HG03097 (cell line): ENCODE data around the gene MMS19.
"Not testable (repeated sequence)": the region's sequence is repeated elsewhere in the genome, so short reads cannot be mapped to it uniquely, and the experiment has no call there.

ENCODE experiments used
- ATAC-seq: cut with Tn5 transposase; IDR thresholded peaks from one replicate; pipeline ENCODE4 v1.9.1; 2021; ENCODE audit not compliant: unreplicated experiment, low FRiP score

The MMS19 gene

DNA sequence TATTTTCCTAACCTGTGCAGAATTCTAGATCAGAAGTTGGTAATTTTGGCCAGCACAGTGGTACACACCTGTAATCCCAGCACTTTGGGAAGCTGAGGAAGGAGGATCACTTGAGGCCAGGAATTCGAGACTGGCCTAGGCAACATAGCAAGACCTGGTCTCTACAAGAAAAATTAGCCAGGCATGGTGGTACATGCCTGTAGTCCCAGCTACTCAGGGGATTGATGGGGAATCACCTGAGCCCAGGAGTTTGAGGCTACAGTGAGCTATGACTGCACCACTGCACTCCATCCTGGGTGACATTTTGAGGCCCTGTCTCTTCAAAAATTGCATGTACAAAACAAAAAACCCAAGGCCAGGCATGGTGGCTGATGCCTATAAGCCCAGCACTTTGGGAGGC, 63.7 kb downstream of the MMS19 start:
- ATAC-seq, result no peak

DNA sequence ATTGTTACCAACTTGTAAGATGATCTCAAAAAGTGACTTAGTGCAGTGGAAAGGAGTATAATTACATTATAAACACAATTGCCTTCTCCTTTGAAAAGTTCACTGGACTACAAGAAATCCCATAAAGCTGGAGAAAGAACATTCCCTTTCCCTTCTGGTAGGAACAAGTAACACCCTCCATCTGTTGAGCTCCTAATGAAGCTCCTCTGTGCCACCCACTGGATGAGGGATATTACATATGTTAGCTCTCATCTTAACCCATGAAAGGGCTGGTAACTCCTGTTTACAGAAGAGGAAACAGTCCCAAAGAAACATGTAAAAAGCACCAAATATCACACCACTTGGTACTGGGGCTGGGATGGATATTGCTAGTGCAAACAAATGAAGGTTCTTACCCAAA, 64.2 kb downstream of the MMS19 start:
- no peak for ATAC-seq

DNA sequence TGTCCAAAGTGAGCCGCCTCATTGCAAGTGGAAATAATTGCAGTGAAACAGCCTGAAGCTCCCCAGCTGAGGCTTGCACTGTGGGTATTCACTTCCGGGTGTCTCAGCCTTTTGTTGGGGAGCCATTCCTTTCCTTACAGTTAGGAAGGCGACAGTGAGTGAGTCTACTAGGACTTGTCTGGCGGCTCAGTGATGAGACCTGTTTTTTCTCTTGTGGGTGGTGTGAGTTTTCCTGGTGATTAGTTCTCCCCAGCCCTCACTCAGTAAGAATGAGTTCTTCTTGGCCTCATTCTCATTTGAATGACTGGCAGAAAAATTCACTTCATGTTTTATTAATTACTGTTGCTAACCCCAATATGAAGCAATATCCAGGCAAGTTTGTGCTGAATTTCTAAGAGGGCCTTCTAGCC, 69.6 kb downstream of the MMS19 start:
- ATAC-seq, result no peak

DNA sequence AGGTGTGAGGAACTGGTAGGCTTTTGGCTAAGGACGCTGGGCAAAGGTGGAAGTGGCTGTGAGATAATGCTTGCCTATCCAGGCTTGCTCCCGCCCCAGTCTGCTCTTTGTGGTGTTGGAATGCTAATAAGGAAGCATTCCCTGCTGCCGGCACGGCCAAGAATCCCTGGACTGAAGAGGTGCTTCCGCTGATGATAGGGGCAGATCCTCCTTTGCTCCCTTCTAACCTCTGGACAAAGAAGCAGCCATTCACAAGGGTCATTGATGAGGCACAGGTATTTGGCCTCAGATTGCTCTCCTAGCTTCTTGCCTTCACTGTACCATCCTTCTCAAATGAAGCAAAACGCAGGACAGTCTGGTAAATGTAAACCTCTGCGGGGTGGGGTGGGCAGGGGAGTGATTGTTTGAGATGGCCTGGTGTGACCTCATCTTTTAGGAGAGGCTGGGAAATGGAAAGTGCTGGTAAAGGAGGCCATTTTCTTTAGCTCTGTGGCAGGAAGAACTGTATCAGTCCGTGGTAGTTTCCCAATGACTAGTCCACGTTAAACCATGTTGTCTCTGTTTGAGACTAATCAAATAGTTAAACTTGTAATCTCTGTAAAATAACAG, 70.5 kb downstream of the MMS19 start:
- no peak for ATAC-seq

DNA sequence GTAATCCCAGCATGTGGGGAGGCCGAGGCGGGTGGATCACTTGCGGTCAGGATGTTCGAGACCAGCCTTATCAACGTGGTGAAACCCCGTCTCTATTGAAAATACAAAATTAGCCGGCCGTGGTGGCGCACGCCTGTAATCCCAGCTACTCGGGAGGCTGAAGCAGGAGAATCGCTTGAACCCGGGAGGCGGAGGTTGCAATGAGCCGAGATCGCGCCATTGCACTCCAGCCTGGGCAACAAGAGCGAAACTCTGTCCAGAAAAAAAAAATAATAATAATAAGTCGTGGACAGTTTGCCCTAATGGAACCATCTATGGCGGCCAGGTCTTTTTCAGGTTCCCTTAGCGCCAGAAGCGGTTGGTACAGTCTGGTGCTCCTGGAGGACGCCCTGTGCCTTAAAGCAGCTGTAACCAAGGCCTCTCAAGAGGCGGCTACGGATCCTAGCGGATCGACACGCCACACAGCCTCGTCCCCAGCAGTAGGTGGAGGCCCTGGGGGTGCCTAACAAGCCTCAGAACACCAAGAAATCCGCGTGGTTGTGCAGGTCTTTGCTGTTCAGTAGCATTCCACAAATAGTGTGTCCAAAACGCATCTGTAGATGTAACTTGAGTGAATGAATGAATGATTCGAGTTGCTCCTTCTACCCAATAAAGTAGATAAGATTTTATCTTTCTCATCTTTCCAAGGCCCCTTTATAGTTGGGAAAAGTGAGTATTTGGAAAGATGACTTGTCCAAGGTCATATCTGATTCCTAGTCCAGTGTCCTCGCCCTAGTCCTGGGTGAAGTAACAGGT, 71.2 kb downstream of the MMS19 start:
- no peak for ATAC-seq

DNA sequence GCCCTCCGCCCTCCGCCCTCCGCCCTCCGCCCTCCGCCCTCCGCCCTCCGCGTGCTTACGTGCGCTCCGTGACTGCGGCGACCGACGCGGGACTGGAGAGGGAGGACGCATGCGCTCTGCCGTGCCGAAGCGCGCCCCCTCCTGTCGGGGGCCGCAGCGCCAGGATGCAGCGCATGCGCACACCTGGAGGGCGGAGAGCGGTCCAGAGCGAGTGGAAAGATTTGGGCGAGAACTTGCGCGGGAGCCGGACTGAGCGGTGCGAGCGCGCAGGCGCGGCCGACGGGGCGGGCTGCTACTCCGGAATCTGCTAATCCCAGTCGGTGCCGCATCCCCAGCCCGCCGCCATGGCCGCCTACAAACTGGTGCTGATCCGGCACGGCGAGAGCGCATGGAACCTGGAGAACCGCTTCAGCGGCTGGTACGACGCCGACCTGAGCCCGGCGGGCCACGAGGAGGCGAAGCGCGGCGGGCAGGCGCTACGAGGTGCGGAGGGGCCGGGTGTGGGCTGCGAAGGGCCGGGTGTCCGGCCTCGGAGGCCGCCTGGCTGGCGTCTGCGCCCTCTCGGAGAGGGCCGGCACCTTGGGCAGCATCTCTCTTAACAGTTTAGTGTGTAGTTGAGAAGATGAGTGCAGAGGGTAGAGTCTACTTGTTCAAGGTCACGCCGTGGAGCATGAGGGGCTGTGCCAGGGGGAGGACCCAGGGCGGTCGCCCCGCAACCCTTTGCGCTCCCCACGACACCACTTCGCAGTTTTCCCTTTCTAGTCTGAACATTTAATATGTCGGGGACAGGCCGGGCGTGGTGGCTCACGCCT, 72.1 kb downstream of the MMS19 start, which contains the start of gene PGAM1:
PGAM1 (plus strand) TSS at position 228 of the 812 bp plus-strand sequence; CDS start at position 345, 117 bp downstream.
- ATAC-seq, result peak; percentile 85

DNA sequence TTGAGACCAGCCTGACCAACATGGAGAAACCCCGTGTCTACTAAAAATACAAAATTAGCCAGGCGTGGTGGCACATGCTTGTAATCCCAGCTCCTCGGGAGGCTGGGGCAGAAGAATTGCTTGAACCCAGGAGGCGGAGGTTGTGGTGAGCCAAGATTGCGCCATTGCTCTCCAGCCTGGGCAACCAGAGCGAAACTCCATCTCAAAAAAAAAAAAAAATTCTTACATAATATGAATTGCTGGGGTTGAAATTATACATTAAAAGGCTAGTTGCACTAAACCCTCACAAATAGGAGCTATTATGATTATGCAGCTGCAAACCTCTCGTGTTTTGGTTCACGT, 74.5 kb downstream of the MMS19 start:
- ATAC-seq, result not testable (repeated sequence)

DNA sequence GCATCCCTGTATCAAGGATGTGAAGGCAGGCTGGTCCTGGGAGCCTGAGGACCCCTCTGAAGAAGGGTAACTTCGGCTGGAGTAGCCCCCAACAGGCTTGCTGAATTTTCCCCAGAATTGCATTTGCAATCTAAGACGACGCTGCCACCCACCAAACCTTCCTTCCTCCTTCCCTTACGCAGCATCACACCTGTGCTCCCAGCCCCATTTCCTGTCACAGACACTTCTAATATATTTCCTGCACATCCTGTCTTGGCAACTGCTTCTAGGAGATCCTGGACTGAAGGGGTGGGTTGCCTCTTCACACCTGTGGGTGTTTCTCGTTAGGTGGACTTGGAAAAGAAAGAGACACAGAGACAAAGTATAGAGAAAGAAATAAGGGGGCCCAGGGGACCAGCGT, 81.7 kb downstream of the MMS19 start:
- ATAC-seq, result no peak

DNA sequence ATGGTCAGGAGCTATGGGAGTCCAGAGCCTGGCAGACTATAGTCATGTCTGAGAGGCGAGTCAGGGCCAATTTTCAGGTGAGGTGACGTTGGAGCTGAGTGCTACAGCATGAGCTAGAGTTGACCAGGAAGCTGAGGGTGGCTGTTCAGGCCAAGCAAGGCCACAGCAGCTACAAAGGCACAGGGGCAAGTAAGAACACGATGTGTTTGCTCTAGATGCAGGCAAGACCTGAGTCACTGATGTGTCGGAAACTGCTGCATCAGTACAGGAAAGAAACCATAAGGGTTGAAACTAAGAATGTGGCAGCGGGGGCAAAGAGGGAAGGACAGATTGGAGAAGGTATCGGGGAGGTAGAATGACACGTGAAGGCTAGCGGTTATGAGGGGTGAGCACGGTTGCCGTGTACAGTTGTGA, 85.3 kb downstream of the MMS19 start:
- no peak for ATAC-seq

DNA sequence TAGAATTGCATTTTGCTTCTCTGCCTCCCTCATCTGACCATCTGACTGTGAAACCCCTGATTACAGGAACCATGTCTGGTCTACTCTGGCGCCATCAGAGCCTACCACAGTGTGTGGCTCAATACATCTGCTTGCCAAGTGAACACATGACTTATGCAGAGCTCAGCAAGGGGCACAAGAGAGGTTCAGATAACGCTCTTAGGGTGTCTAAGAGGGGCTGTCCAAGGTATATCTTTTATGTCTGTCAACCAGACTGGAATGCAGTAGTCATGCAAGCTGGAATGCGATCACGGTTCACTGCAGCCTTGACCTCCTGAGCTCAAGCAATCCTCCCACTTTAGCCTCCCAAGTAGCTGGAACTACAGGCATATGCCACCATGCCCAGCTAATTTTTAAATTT, 86.8 kb downstream of the MMS19 start:
- ATAC-seq, result no peak

DNA sequence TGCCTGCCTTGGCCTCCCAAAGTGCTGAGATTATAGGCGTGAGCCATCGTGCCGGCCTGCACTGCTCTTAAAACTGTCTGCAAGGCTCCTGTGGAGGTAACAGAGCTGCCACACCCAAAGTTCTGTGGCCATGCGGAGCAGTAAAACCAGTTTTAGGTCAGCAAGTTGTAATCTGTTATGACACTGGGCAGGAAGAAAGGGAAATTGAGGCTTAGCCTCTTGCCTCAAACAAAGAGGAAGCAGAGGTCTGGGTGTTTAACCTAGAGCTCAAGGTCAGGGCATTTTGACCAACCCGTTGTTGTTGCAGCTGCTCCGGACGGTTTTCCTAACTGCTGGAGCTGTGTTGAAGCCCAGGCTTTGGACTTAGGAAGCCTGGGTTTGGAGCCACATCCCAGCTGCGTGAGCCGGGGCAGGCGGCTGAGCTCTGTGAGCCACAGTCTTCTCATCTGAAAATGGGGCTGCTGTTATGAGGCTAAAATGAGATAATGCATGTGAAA, 89.7 kb downstream of the MMS19 start:
- ATAC-seq, result no peak
